Left renal cortex interstitium (tissue), 4 donors: Measurements from ENCODE around the gene AMN1. TPM values are rescaled to one million over a fixed set of nuclear protein-coding genes. Genes with fewer than 3 reads are reported as not detected.
A peak's percentile ranks its signal among the peaks of the same experiment; 100 is the strongest.

ENCODE experiments used
- DNase-seq, 4 donors: peaks; one replicate each; pipeline ENCODE4 v3.0.0-alpha.2; 2013; ENCODE audit warnings: low read depth in 4 of 4, low spot score in 2 of 4, missing footprints in 1 of 4
- polyA plus RNA-seq, 4 donors: library from polyadenylated mRNA; unstranded; fragments of 120-200 nt; gene quantifications; one replicate each; pipeline ENCODE4 v1.2.1, GENCODE V29; 2013; ENCODE audit not compliant: insufficient read length in 4 of 4

The AMN1 gene
- polyA plus RNA-seq, 4 donors, result 18.6 to 25.4 (median 21.2) TPM

DNA sequence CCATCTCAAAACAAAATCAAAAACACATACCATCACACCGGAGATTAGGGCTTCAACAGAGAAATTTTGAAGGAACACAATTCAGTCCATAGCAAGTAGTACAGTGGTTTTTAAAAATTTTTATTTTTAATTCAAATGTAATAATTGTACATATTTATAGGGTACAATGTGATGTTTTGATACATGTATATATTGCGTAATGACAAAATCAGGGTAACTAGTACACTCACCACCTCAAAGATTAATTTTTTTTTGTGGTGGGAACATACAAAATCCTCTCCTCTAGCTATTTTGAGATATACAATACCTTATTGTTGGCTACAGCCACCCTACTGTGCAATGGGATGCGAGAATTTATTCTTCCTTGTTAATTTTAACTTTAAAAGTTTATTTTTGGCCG is 95.4 kb downstream of the AMN1 start:
- no peak for DNase-seq

DNA sequence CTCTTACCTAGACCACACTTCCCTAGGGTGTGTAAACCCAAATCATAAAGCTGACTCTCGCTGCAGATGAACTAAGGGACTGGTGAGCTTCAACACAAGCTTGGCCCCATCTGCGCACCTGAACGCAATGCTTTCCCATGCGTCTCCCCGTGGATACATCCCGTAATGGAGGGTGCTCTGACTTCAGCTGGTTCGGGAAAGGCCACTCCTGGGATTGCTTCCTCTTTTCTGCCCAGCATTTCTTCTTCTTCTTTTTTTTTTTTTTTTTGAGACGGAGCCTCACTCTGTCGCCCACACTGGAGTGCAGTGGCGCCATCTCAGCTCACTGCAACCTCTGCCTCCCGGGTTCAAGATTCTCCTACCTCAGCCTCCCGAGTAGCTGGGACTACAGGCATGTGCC is 97.0 kb downstream of the AMN1 start:
- no peak for DNase-seq

DNA sequence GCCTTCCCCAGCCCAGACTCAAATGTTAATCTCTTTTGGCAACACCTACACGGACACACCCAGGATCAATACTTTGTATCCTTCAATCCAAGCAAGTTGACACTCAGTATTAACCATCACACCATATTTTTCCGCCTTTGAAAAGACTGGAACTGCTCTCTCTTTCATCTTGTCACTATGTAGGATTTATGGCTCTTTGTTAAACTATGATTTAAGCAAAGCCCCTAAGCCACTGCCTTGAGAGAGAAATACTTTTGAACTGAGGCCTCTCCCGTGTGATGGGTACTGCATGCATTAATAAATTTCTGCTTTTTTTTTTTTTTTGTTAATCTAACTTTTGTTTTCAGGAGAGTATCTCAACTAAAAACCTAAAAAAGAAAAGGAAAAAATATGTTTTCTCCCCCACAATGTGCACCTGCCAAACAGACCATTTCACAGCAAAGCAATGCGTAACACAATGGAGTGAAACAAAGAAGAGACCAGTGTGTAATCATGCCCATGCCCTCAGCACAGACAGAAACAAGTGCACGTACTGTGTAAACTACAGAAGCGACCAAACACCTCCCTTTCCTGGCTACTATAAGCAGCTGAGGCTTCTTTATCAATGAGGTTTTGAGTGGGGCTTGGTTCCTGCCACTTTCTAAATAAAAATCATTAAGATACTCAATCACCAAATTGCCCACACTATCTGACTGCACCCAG is 97.6 kb downstream of the AMN1 start:
- DNase-seq, result no peak

DNA sequence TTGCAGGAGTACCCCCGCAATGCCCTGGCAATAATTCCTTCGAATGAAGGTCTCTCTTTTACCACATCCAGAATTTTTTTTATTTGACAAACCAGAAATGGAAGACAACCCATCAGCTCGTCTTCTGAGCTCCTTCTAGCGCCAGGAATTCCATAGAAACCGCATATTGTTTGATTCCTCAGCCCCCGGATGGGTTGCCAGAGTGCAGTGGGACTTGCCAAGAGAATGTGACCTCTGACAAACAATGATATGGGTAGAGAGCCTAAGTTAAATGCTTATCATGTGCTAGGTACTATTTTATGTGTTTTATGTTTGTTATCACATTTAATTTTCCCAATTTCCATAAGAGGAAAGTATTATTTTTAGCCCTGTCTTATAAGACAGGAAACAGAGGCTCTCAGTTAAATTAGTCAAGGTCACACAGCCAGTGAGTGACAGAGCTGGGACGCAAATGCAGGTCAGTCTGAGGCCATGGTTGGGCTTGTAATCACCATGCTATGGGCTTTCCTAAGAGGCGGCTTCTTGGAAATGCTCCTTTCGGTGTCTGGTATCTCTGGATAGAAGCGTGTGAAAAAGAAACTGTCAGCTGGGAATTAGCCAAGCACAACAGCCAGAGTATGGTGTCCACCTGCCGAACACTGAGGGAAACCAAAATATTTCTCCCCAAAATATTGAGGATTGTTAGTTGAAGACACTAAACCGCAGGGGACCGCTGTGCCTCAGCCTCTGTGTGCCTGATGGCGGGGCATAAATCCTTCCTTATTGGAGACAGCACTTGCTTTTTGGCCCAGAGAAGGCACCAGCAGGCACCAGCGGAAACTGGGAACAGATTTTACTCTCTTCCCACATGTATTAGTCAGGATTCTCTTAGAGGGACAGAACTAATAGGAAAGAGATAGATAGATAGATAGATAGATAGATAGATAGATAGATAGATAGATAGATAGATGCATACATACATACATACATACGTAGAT is 98.8 kb downstream of the AMN1 start:
- DNase-seq, result peak in 2 of 4 donors; percentile 56 to 71

DNA sequence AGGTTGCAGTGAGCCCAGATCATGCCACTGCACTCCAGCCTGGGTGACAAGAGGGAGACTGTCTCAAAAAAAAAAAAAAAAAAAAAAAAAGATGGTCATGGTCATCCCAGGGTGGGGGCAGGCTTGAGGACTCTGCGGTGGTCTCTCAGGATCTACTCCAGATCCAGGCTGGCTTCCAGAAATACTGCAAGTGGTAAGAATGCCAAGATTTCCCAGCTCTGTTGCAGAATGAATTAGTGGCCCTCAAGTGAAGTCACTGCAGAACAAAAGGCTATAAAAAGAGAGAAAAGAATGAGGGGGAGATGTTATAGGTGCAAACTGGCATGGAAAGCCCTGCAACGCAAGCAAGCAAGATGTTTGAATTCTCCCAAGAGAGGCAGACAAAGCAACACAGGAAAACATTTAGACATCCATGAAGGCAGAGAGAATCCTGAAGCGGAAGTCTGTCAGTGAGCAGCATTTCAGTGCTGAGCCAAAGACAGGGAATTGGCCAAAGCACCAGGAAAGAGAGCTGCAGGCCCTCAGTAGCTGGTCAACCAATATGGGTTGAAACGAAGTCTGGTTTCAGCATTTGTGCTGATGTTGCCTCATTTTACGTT is 101.3 kb downstream of the AMN1 start:
- DNase-seq, result no peak

DNA sequence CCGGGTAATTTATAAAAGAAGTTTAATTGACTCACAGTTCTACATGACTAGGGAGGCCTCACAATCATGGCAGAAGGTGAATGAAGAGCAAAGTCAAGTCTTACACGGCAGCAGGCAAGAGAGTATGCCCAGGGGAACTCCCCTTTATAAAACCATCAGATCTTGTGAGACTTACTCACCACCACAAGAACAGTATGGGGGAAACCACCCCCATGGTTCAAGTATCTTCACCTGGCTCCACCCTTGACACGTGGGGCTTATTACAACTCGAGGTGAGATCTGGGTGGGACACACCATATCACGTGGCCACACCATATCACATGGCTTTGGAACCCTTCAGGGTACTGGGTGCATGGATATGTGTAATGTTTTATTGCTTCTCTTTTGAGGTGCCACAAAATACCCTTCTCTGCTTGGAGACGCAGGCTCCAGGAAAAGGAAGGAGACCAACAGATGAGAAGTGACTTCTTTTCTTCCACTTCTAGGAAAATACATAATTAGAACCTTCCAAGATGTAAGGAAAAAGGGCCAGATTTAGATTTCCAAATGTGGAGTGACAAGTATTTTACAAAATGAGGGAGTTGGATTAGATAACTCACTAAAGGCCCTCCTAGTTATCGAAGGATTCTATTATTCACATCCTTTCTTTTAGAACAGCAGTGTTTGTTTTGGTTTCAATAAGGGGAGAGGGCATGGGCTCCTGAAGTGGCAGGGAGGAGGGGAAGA is 102.4 kb downstream of the AMN1 start:
- DNase-seq, result no peak

DNA sequence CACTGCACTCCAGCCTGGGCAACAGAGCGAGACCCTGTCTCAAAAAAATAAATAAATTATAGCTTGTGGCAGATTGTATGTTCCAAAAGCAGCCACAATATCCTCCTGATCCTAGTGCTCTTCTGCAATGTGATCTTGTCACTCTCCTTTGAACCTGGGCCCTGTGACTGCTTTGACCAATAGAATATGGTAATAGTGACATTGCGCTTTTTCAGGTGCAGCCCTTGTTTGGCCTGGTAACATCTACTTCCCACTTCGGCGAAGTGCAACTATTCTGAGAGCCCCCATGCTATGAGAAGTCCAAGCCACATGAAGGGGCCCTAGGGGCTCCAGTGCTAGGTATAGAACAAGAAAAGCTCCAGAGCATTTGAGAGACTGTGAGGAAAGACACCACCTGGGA is 106.8 kb downstream of the AMN1 start:
- DNase-seq, result no peak

Other genes with a start within 250 kb of the AMN1 start
- gene DENND5B, start 137.9 kb downstream of the AMN1 start, polyA plus RNA-seq, result 10 to 100 TPM; 27.0 to 31.2 (median 27.4) TPM
- 1 to 10 TPM; 4.1 to 6.2 (median 4.8) TPM for gene ETFBKMT, start 69.3 kb downstream of the AMN1 start, polyA plus RNA-seq
- 10 to 100 TPM; 44.9 to 62.2 (median 50.9) TPM for gene RESF1, start 230.4 kb upstream of the AMN1 start, polyA plus RNA-seq